Adrenal gland (tissue), 12 donors: ENCODE results near the gene SLC6A12. TPM values are rescaled to one million over a fixed set of nuclear protein-coding genes. Genes with fewer than 3 reads are reported as not detected.

Experiments used
- DNase-seq, 7 donors: peaks; one replicate each; pipeline ENCODE4 v3.0.0-alpha.2; 2019 to 2020
- H3K27ac ChIP-seq, 5 donors: fragments of 200-600 bp; sonication (generic) in 4 of 5; 1 replicate in 3 of 5; 2 replicates in 2 of 5; pipeline versions ENCODE4 v1.5.1 to v1.8.0; 2016 to 2020; ENCODE audit warnings: mild to moderate bottlenecking in 1 of 5
- H3K27me3 ChIP-seq: fragments of 200-600 bp; 2 replicates; pipeline ENCODE4 v1.8.0; 2021
- H3K36me3 ChIP-seq, 2 donors: fragments of 200-600 bp; replicated peaks in 1 of 2; 1 replicate in 1 of 2; 2 replicates in 1 of 2; pipeline versions ENCODE4 v1.5.1 to v1.8.0; 2018 to 2022
- H3K4me1 ChIP-seq, 2 donors: fragments of 200-600 bp; replicated peaks in 1 of 2; 1 replicate in 1 of 2; 2 replicates in 1 of 2; pipeline versions ENCODE4 v1.5.1 to v1.8.0; 2018 to 2021
- H3K4me3 ChIP-seq, 4 donors: fragments of 200-600 bp; sonication (generic) in 3 of 4; one replicate each; pipeline ENCODE4 v1.5.1; 2016 to 2018
- H3K9me3 ChIP-seq, 3 donors: fragments of 200-600 bp; sonication (generic) in 1 of 3; replicated peaks in 1 of 3; 1 replicate in 2 of 3; 2 replicates in 1 of 3; pipeline versions ENCODE4 v1.5.1 to v1.8.0; 2016 to 2021
- POLR2A ChIP-seq, 2 donors: fragments of 450-650 bp; IDR thresholded peaks; one replicate each; pipeline ENCODE4 v1.6.1; 2017; ENCODE audit warnings: antibody characterized with exemption in 2 of 2, mild to moderate bottlenecking in 2 of 2, moderate library complexity in 1 of 2
- WGBS, 4 donors: extraction: QIAGEN DNeasy Blood & Tissue Kit in 2 of 4; methylation state at CpG; one replicate each; pipeline versions ENCODE4 v1.1.5 to v1.1.7; 2013 to 2017; 5-methylcytosine and 5-hydroxymethylcytosine counted together
- intact Hi-C, 2 donors: fragments of 100-400 bp; cut with DNase I; formaldehyde crosslinking; loops; one replicate each; pipeline versions ENCODE4 v1.14.1 to v1.15.0; 2022 to 2023
- polyA plus RNA-seq, 3 donors: library from polyadenylated mRNA; stranded (reverse); fragments of 200-250 nt in 2 of 3; fragments of 350-450 nt in 1 of 3; fragmentation: Illumina TruSeq in 1 of 3; extraction: RNeasy Lipid Tissue Mini Kit (QIAGEN cat#74804) in 1 of 3; gene quantifications; one replicate each; pipeline ENCODE4 v1.2.3, GENCODE V29; 2013 to 2014
- total RNA-seq, 9 donors: library from RNA; depleted of rRNA in 4 of 9; stranded (reverse); fragments of >200 nt in 4 of 9; fragments of 120-200 nt in 1 of 9; fragmentation: NEBNext Ultra II Directional in 1 of 9; extraction: Animal tissue kit (Norgen Biotek cat#: 25700) in 1 of 9; gene quantifications; one replicate each; pipeline versions ENCODE4 v1.1.0 to v1.2.4, GENCODE V29; 2013 to 2023
- TF ChIP-seq, protein P1 (sequence below), 6 experiments: fragments of 450-650 bp in 4 of 6; fragments of 200-600 bp in 2 of 6; sonication (generic) in 1 of 6; IDR thresholded peaks; 1 replicate in 5 of 6; 2 replicates in 1 of 6; pipeline versions ENCODE4 v1.5.1 to v1.8.0; 2016 to 2021; ENCODE audit warnings: antibody characterized with exemption in 6 of 6, mild to moderate bottlenecking in 2 of 6, moderate library complexity in 1 of 6
- donor health status: healthy with polysubstance abuse.
- donor health status: Bipolar disorder and iron deficiency.
- donor health status: DM: yes; HTN: yes; CAD: no.
- donor health status: DM: no; HTN: no; CAD: no.
- donor health status: DM: no; HTN: no; CAD: no.
- donor health status: DM: yes; HTN: yes; CAD: no.

Gene SLC6A12
- total and polyA plus RNA-seq, 12 donors = 0.33 to 4.3 (median 1.4) TPM

DNA sequence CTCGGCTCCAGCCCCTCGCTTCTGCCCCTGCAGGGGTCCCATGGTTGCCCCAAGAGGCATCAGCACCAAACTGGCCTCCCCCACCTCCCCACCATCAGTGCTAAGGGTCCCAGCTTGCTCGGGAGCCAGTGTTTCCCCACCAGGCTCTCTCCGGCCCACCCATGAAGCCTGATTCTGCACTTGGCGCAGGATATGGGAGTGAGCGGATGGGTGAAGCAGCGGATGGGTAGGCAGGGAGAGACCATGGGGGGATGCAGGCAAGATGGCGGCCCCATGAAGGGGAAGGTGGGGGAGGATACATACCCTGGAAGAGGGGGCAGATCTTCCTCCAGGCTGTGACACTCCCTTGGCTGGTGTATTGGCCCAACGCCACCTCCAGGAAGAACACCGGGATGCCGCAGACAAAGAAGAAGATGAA is 9.7 kb downstream of the SLC6A12 start:
- no peak overlapping the region for H3K4me3 ChIP-seq
- H3K27me3 ChIP-seq = peaks cover 13% of the 10 kb centered on the region
- no peak for DNase-seq

DNA sequence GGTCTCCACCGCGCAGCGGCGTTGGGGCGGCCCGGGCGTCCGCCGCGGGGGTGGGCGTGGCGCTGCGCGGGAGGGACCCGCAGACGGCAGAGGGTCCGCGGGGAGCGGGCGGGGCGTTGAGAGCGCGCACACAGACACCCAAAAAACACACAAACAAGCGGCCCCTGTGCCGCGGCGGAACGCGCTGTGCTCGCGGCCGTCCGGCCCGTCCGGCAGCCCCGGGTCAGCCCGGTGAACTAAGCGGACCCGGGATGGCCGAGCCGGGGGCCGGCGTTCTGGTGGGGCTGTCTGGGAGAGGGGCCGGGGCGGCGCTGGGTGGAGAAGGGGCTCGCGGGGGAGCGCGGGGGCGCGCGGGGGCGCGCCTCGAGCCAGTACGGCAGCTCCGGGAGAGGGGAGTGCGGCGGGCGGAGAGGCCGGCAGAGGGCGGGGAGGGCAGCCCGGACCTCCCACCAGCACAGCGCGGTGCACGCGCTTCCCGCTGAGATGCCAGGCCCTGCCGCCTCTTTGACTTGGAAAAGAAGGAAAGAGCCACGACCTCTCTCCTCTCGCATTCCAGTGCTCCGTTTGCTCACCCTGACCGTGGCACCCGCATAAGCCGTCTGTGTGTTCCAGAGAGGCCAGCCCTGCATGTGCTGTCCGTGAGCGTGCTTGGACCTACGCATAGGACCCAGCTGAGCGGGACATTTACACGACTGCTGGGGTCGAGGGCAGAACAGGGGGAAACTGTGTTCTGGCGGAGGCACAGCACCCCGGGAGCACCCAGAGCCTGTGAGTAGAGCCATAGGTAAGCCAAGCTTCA is 10.3 kb downstream of the SLC6A12 start:
- DNase-seq = peak in 2 of 7 donors; percentile 20 to 33

More for the DNA sequence above, 9.7 kb downstream of the SLC6A12 start:
- TF ChIP-seq POLR2A (IDR thresholded peaks at IDR 0.05) = no peak
- TF ChIP-seq, protein P1, sequence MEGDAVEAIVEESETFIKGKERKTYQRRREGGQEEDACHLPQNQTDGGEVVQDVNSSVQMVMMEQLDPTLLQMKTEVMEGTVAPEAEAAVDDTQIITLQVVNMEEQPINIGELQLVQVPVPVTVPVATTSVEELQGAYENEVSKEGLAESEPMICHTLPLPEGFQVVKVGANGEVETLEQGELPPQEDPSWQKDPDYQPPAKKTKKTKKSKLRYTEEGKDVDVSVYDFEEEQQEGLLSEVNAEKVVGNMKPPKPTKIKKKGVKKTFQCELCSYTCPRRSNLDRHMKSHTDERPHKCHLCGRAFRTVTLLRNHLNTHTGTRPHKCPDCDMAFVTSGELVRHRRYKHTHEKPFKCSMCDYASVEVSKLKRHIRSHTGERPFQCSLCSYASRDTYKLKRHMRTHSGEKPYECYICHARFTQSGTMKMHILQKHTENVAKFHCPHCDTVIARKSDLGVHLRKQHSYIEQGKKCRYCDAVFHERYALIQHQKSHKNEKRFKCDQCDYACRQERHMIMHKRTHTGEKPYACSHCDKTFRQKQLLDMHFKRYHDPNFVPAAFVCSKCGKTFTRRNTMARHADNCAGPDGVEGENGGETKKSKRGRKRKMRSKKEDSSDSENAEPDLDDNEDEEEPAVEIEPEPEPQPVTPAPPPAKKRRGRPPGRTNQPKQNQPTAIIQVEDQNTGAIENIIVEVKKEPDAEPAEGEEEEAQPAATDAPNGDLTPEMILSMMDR (IDR thresholded peaks at IDR 0.05) = no peak
- Histone ChIP-seq H3K4me1 (peaks cover 0 to 5% of the 10 kb centered on the region in 2 donors), H3K27ac (no peak overlapping the region), H3K9me3 (no peaks in the 10 kb centered on the region), H3K36me3 (no peaks in the 10 kb centered on the region)
- 89 to 91% (median 89%) methylated on average over 9 to 11 of the region's 11 CpGs for WGBS, 4 donors
- intact Hi-C loops = no loop called here

DNA sequence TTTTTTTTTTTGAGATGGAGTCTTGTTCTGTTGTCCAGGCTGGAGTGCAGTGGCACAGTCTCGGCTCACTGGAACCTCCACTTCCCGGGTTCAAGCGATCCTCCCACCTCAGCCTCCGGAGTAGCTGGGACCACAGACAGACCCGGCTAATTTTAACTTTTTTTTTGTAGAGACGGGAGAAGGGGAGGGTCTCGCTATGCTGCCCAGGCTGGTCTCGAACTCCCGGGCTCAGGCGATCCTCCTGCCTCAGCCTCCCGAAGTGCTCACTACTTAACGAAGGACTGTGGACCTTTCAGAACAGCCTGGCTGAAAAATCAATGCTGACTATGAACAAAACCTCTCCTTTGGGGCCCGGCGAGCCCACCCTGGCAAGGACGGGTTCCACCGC is 10.9 kb downstream of the SLC6A12 start:
- WGBS, 4 donors = 64 to 78% (median 70%) methylated on average over 12 to 16 of the region's 16 CpGs
- Histone ChIP-seq H3K36me3 (no peaks in the 10 kb centered on the region), H3K27me3 (peaks cover 13% of the 10 kb centered on the region), H3K27ac (no peak overlapping the region), H3K4me3 (peak overlapping the region in 2 of 4 donors; percentile 22 to 56), H3K4me1 (peaks cover 0 to 5% of the 10 kb centered on the region in 2 donors), H3K9me3 (no peaks in the 10 kb centered on the region)
- intact Hi-C loops = no loop called here
- TF ChIP-seq POLR2A (IDR thresholded peaks at IDR 0.05) = no peak
- TF ChIP-seq, protein P1 (IDR thresholded peaks at IDR 0.05) = no peak
- no peak for DNase-seq

More for the DNA sequence above, 10.3 kb downstream of the SLC6A12 start:
- Histone ChIP-seq H3K4me1 (peaks cover 0 to 5% of the 10 kb centered on the region in 2 donors), H3K9me3 (no peaks in the 10 kb centered on the region), H3K36me3 (no peaks in the 10 kb centered on the region), H3K27me3 (peaks cover 13% of the 10 kb centered on the region), H3K27ac (no peak overlapping the region), H3K4me3 (peak overlapping the region in 2 of 4 donors; percentile 22 to 56)
- intact Hi-C loops = no loop called here
- 17 to 50% (median 29%) methylated on average over 2 to 84 of the region's 84 CpGs for WGBS, 4 donors
- TF ChIP-seq, protein P1 (IDR thresholded peaks at IDR 0.05) = no peak
- no peak for TF ChIP-seq POLR2A (IDR thresholded peaks at IDR 0.05)

DNA sequence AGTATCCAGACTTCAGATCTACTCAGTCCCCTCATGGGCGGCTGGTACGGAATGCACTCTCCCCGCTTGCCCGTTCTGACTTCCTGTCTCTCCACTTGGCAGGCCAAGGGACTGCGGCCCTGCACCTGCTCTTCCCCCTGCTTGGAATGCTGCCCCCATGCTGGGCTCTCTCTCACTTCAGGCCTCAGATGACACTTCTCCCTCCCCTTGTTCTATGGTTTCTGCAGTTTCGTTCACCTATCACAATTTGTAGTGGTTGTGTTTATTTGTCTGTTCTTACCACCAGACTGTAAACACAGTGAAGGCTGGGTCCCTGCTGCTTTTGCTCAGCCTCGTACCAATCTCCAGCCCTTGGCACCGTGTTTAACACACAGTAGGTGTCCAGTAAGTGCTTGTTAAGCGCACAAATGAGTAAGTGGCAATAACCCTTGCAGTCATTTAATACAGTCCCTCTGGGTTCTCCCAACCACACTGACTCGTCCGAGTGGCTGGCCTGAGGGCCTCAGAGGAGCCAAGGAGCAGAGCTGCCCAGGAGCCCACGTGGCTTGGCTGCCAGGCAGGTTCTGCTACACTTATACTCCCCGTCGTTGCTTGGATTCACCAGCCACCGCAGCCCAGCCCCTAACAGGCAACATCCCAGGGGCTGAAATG is 11.8 kb downstream of the SLC6A12 start:
- Histone ChIP-seq H3K9me3 (no peaks in the 10 kb centered on the region), H3K27ac (no peak overlapping the region), H3K27me3 (peaks cover 13% of the 10 kb centered on the region), H3K4me3 (no peak overlapping the region), H3K4me1 (peaks cover 0 to 5% of the 10 kb centered on the region in 2 donors), H3K36me3 (no peaks in the 10 kb centered on the region)
- intact Hi-C loops = no loop called here
- TF ChIP-seq POLR2A (IDR thresholded peaks at IDR 0.05) = no peak
- TF ChIP-seq, protein P1 (IDR thresholded peaks at IDR 0.05) = no peak
- no peak for DNase-seq
- WGBS, 4 donors = 69 to 77% (median 76%) methylated on average over 14 to 15 of the region's 15 CpGs
